CD14-positive monocyte (primary cell): ENCODE data around the gene STIM1. TPM values are rescaled to one million over a fixed set of nuclear protein-coding genes. Genes with fewer than 3 reads are reported as not detected.

Experiments
- DNase-seq, 3 donors: peaks; one replicate each; pipeline ENCODE4 v3.0.0-alpha.2; 2011 to 2022
- H2AFZ ChIP-seq: 2 replicates; pipeline ENCODE4 v1.6.0; 2012; ENCODE audit warnings: mild to moderate bottlenecking, low read depth, low read length, inconsistent platforms; ENCODE audit not compliant: insufficient read depth, poor library complexity, severe bottlenecking
- H3K27ac ChIP-seq, 2 donors: 1 replicate in 1 of 2; 2 replicates in 1 of 2; pipeline ENCODE4 v1.5.1; 2012 to 2013; ENCODE audit warnings: low read length in 2 of 2, control low read depth in 1 of 2, inconsistent platforms in 1 of 2, low read depth in 1 of 2, mild to moderate bottlenecking in 1 of 2
- H3K27me3 ChIP-seq, 2 donors: one replicate each; pipeline versions ENCODE4 v1.6.0 to v1.6.1; 2011 to 2013; ENCODE audit warnings: low read length in 2 of 2; ENCODE audit not compliant: control insufficient read depth in 2 of 2, insufficient read depth in 2 of 2
- H3K36me3 ChIP-seq, 2 donors: replicated peaks in 1 of 2; 1 replicate in 1 of 2; 2 replicates in 1 of 2; pipeline versions ENCODE4 v1.5.1 to v1.6.1; 2012 to 2013; ENCODE audit warnings: low read length in 2 of 2, control low read depth in 1 of 2, inconsistent platforms in 1 of 2, mild to moderate bottlenecking in 1 of 2; ENCODE audit not compliant: insufficient read depth in 2 of 2, control insufficient read depth in 1 of 2
- H3K4me1 ChIP-seq, 2 donors: 1 replicate in 1 of 2; 2 replicates in 1 of 2; pipeline versions ENCODE4 v1.5.1 to v1.6.1; 2012 to 2013; ENCODE audit warnings: low read length in 2 of 2, control low read depth in 1 of 2, inconsistent platforms in 1 of 2, mild to moderate bottlenecking in 1 of 2, moderate library complexity in 1 of 2; ENCODE audit not compliant: insufficient read depth in 2 of 2, control insufficient read depth in 1 of 2
- H3K4me2 ChIP-seq: replicated peaks from 2 replicates; pipeline ENCODE3; 2012; ENCODE audit warnings: low read length, moderate library complexity, mild to moderate bottlenecking; ENCODE audit not compliant: poor library complexity, severe bottlenecking; ENCODE audit errors: extremely low read depth
- H3K4me3 ChIP-seq, 3 experiments: fragments of 200-600 bp in 1 of 3; sonication (generic) in 1 of 3; replicated peaks in 1 of 3; 1 replicate in 2 of 3; 2 replicates in 1 of 3; pipeline ENCODE4 v1.5.1; 2011 to 2013; ENCODE audit warnings: low read length in 3 of 3, mild to moderate bottlenecking in 3 of 3, control low read depth in 2 of 3, low read depth in 2 of 3, inconsistent platforms in 1 of 3, moderate library complexity in 1 of 3
- H3K79me2 ChIP-seq: 2 replicates; pipeline ENCODE4 v1.6.0; 2012; ENCODE audit warnings: mild to moderate bottlenecking, control low read depth, inconsistent platforms, low read length, moderate library complexity; ENCODE audit not compliant: insufficient read depth
- H3K9ac ChIP-seq: 2 replicates; pipeline ENCODE4 v1.6.0; 2017; ENCODE audit warnings: low read length, mild to moderate bottlenecking; ENCODE audit not compliant: insufficient read depth, poor library complexity, severe bottlenecking
- H3K9me3 ChIP-seq, 2 donors: replicated peaks in 1 of 2; 1 replicate in 1 of 2; 2 replicates in 1 of 2; pipeline versions ENCODE4 v1.5.1 to v1.6.1; 2012 to 2013; ENCODE audit warnings: low read length in 2 of 2, control low read depth in 1 of 2; ENCODE audit not compliant: control insufficient read depth in 1 of 2, insufficient read depth in 1 of 2
- H4K20me1 ChIP-seq: 2 replicates; pipeline ENCODE4 v1.6.0; 2012; ENCODE audit warnings: mild to moderate bottlenecking, low read length, control low read depth, moderate library complexity; ENCODE audit not compliant: insufficient read depth
- H3K27ac Mint-ChIP-seq, 7 donors: one replicate each; pipeline ENCODE4 v1.8.0; 2020; ENCODE audit warnings: mild to moderate bottlenecking in 7 of 7, mixed read lengths in 7 of 7, moderate library complexity in 6 of 7, inconsistent platforms in 2 of 7
- H3K27me3 Mint-ChIP-seq, 3 donors: one replicate each; pipeline ENCODE4 v1.8.0; 2021 to 2022; ENCODE audit warnings: low read depth in 3 of 3, mild to moderate bottlenecking in 3 of 3, mixed read lengths in 3 of 3, moderate library complexity in 3 of 3, inconsistent platforms in 1 of 3
- H3K36me3 Mint-ChIP-seq, 2 donors: one replicate each; pipeline ENCODE4 v1.8.0; 2020; ENCODE audit warnings: mixed read lengths in 2 of 2, inconsistent platforms in 1 of 2, mild to moderate bottlenecking in 1 of 2
- H3K4me1 Mint-ChIP-seq: one replicate; pipeline ENCODE4 v1.8.0; 2020; ENCODE audit warnings: mild to moderate bottlenecking, mixed read lengths
- H3K4me3 Mint-ChIP-seq, 2 donors: one replicate each; pipeline ENCODE4 v1.8.0; 2020; ENCODE audit warnings: mild to moderate bottlenecking in 2 of 2, mixed read lengths in 2 of 2, moderate library complexity in 1 of 2
- H3K9me3 Mint-ChIP-seq, 7 donors: one replicate each; pipeline ENCODE4 v1.8.0; 2020 to 2022; ENCODE audit warnings: mixed read lengths in 7 of 7, mild to moderate bottlenecking in 6 of 7, moderate library complexity in 6 of 7, inconsistent platforms in 2 of 7
- CTCF ChIP-seq: fragments of 200-600 bp; IDR thresholded peaks from one replicate; pipeline ENCODE4 v1.8.0; 2022; ENCODE audit warnings: antibody characterized with exemption, mild to moderate bottlenecking
- WGBS: methylation state at CpG from one replicate; pipeline ENCODE4 v1.1.5; 2013; ENCODE audit warnings: missing lambda C conversion rate; ENCODE audit not compliant: insufficient coverage; 5-methylcytosine and 5-hydroxymethylcytosine counted together
- intact Hi-C, 2 donors: fragments of 100-400 bp; cut with micrococcal nuclease; formaldehyde crosslinking; loops; one replicate each; pipeline versions ENCODE4 v1.15.0 to v1.15.1; 2023
- polyA plus RNA-seq, 3 donors: library from polyadenylated mRNA; depleted of rRNA in 1 of 3; unstranded in 2 of 3; stranded (reverse) in 1 of 3; fragments of 300-500 nt in 2 of 3; fragments of >200 nt in 1 of 3; fragmentation: Illumina TruSeq in 2 of 3; gene quantifications; 1 replicate in 2 of 3; 2 replicates in 1 of 3; pipeline ENCODE4 v1.2.3, GENCODE V29; 2012 to 2021

STIM1 gene
- polyA plus RNA-seq, 3 donors: 14.0 to 68.6 (median 21.0) TPM

DNA sequence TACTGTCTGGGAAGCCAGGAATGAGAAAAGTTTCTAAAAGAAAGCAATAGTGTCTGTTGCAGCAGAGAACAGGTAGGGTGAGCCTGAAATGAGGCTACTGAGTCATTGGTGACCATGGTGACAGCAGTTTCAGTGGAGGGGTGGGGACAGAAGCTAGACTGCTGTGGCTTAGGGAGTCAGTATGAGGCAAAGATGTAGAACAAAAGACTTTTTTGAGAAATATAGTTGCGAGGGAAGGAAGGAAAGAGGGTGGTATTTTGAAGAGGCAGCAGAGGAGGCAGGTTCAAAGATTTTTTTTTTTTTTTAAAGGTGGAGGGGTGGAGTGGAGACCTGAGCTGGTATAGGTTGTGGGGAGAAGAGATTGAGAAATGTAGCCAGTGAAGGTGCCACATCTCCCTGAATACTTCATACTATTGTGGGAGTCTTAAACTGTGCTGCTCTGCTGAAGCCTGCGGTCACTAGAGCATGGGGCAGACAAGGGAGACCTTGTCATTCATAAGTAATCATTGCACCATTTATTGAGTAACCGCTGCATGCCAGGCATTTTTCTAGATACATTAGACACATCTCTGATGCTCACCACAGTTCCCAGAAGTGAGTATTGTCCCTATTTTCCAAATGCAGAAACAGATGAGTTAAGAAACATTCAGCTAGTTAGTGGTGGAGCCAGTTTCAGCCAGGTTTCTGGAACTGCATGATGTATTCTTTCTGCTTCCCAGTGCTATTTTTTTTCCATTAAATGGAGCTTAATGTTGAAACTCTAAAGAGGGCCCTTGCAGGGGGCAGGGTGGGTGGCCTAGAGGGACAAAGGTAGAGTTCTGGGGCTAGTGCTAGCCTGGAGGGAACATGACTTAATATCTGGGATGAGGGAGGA is 49.9 kb downstream of the STIM1 start:
- peak overlapping the region; percentile 65 to 88 for H3K27ac ChIP-seq
- Mint-ChIP-seq H3K4me3 (peak overlapping the region in 1 of 2 donors; percentile 56), H3K9me3 (peaks cover 0 to 1% (median 0%) of the 10 kb centered on the region in 7 donors), H3K36me3 (peaks cover 0 to 4% of the 10 kb centered on the region in 2 donors), H3K4me1 (peaks cover 74% of the 10 kb centered on the region), H3K27ac (peak overlapping the region; percentile 91 to 98 (median 95)), H3K27me3 (no peaks in the 10 kb centered on the region)
- intact Hi-C loops: no loop called here
- WGBS: 0% methylated on average over 1 of the region's 3 CpGs
- H3K9ac ChIP-seq: peak overlapping the region; percentile 24
- H3K4me2 ChIP-seq: peak overlapping the region; percentile 29
- peaks cover 63 to 72% of the 10 kb centered on the region in 2 donors for H3K4me1 ChIP-seq
- H2AFZ ChIP-seq: no peak overlapping the region
- no peak for TF ChIP-seq CTCF
- H3K79me2 ChIP-seq: peaks cover 96% of the 10 kb centered on the region
- H4K20me1 ChIP-seq: peaks cover 29% of the 10 kb centered on the region
- peak; percentile 78 to 91 (median 84) for DNase-seq
- H3K27me3 ChIP-seq: no peaks in the 10 kb centered on the region
- no peaks in the 10 kb centered on the region for H3K36me3 ChIP-seq
- H3K4me3 ChIP-seq: peak overlapping the region in 1 of 3 experiments; percentile 14
- no peaks in the 10 kb centered on the region for H3K9me3 ChIP-seq

- TF ChIP-seq CTCF: no peak
- Histone ChIP-seq H3K9me3 (no peaks in the 10 kb centered on the region), H3K4me3 (no peak overlapping the region), H3K4me1 (peaks cover 57 to 63% of the 10 kb centered on the region in 2 donors), H3K4me2 (peak overlapping the region; percentile 29), H3K36me3 (no peaks in the 10 kb centered on the region), H3K27ac (peak overlapping the region in 1 of 2 donors; percentile 88), H4K20me1 (peaks cover 29% of the 10 kb centered on the region), H3K9ac (no peak overlapping the region), H3K27me3 (no peaks in the 10 kb centered on the region), H2AFZ (no peak overlapping the region), H3K79me2 (peaks cover 96% of the 10 kb centered on the region)
- no peak for DNase-seq
- 100% methylated on average over 1 of the region's 2 CpGs for WGBS
- H3K4me1 Mint-ChIP-seq: peaks cover 73% of the 10 kb centered on the region
- intact Hi-C loops: no loop called here
- H3K27ac Mint-ChIP-seq: peak overlapping the region in 6 of 7 donors; percentile 91 to 98 (median 96)
- no peak overlapping the region for H3K4me3 Mint-ChIP-seq
- H3K27me3 Mint-ChIP-seq: no peaks in the 10 kb centered on the region
- H3K36me3 Mint-ChIP-seq: peaks cover 4 to 5% of the 10 kb centered on the region in 2 donors
- H3K9me3 Mint-ChIP-seq: no peaks in the 10 kb centered on the region
These were observed 50.7 kb downstream of the STIM1 start for GRCh38 chr11:3906166-3906565.
